Mesothelial cell of epicardium (in vitro differentiated cells): ENCODE measurements around the gene EDN1. TPM values are rescaled to one million over a fixed set of nuclear protein-coding genes. Genes with fewer than 3 reads are reported as not detected.

Source experiments
- DNase-seq, 2 experiments: peaks; one replicate each; pipeline ENCODE4 v3.0.0; 2021; ENCODE audit warnings: low spot score in 2 of 2; ENCODE audit not compliant: unreplicated experiment in 2 of 2
- H3K27ac Mint-ChIP-seq: 2 replicates; pipeline ENCODE4 v1.8.0; 2021; ENCODE audit warnings: mixed read lengths
- H3K27me3 Mint-ChIP-seq: 2 replicates; pipeline ENCODE4 v1.8.0; 2021; ENCODE audit warnings: low read depth, mixed read lengths
- H3K36me3 Mint-ChIP-seq: 2 replicates; pipeline ENCODE4 v1.8.0; 2021; ENCODE audit warnings: mixed read lengths
- H3K4me1 Mint-ChIP-seq: 2 replicates; pipeline ENCODE4 v1.8.0; 2021; ENCODE audit warnings: mixed read lengths
- H3K4me3 Mint-ChIP-seq: 2 replicates; pipeline ENCODE4 v1.8.0; 2021; ENCODE audit warnings: mild to moderate bottlenecking, moderate library complexity, mixed read lengths
- H3K9me3 Mint-ChIP-seq: 2 replicates; pipeline ENCODE4 v1.8.0; 2021; ENCODE audit warnings: mixed read lengths
- CTCF ChIP-seq: fragments of 200-600 bp; sonication (generic); IDR thresholded peaks from one replicate; pipeline ENCODE4 v1.5.0; 2021; ENCODE audit warnings: antibody characterized with exemption; ENCODE audit not compliant: unreplicated experiment
- total RNA-seq: library from RNA; stranded (reverse); gene quantifications from 3 replicates; pipeline ENCODE4 v1.2.1, GENCODE V29; 2021

The EDN1 gene
- total RNA-seq, 1 donor from 2014 or later: 8.9 TPM

GRCh38 chr6:12335717-12336116 lies 45.6 kb downstream of the EDN1 start:
- no peak for DNase-seq
- no peaks in the 10 kb centered on the region for H3K36me3 Mint-ChIP-seq
- no peak overlapping the region for H3K27ac Mint-ChIP-seq
- no peak for TF ChIP-seq CTCF
- peaks cover 10% of the 10 kb centered on the region for H3K4me1 Mint-ChIP-seq
- H3K4me3 Mint-ChIP-seq: no peak overlapping the region
- no peaks in the 10 kb centered on the region for H3K9me3 Mint-ChIP-seq
- peaks cover 2% of the 10 kb centered on the region for H3K27me3 Mint-ChIP-seq

- H3K36me3 Mint-ChIP-seq: no peaks in the 10 kb centered on the region
- peaks cover 2% of the 10 kb centered on the region for H3K27me3 Mint-ChIP-seq
- H3K27ac Mint-ChIP-seq: no peak overlapping the region
- TF ChIP-seq CTCF: no peak
- no peaks in the 10 kb centered on the region for H3K9me3 Mint-ChIP-seq
- H3K4me1 Mint-ChIP-seq: peaks cover 10% of the 10 kb centered on the region
- H3K4me3 Mint-ChIP-seq: no peak overlapping the region
- no peak for DNase-seq
Measured at GRCh38 chr6:12336121-12336971, 46.2 kb downstream of the EDN1 start.

GRCh38 chr6:12339022-12339421 lies 48.9 kb downstream of the EDN1 start:
- Mint-ChIP-seq H3K9me3 (no peaks in the 10 kb centered on the region), H3K4me3 (no peak overlapping the region), H3K27me3 (peaks cover 4% of the 10 kb centered on the region), H3K27ac (no peak overlapping the region), H3K36me3 (no peaks in the 10 kb centered on the region), H3K4me1 (peaks cover 5% of the 10 kb centered on the region)
- TF ChIP-seq CTCF: no peak
- DNase-seq: no peak

- Mint-ChIP-seq H3K36me3 (no peaks in the 10 kb centered on the region), H3K27ac (no peak overlapping the region), H3K27me3 (peaks cover 4% of the 10 kb centered on the region), H3K4me3 (no peak overlapping the region), H3K9me3 (no peaks in the 10 kb centered on the region), H3K4me1 (peaks cover 5% of the 10 kb centered on the region)
- DNase-seq: no peak
- no peak for TF ChIP-seq CTCF
Measured at GRCh38 chr6:12339808-12340487, 49.8 kb downstream of the EDN1 start.

- no peak overlapping the region for H3K27ac Mint-ChIP-seq
- TF ChIP-seq CTCF: no peak
- no peak for DNase-seq
- H3K4me3 Mint-ChIP-seq: no peak overlapping the region
- peaks cover 5% of the 10 kb centered on the region for H3K4me1 Mint-ChIP-seq
- H3K36me3 Mint-ChIP-seq: no peaks in the 10 kb centered on the region
- H3K27me3 Mint-ChIP-seq: peaks cover 4% of the 10 kb centered on the region
- H3K9me3 Mint-ChIP-seq: no peaks in the 10 kb centered on the region
Measured at GRCh38 chr6:12340488-12340818, 50.3 kb downstream of the EDN1 start.
